ENCODE measurements around the gene ZNF500. TPM values are rescaled to one million over a fixed set of nuclear protein-coding genes. Genes with fewer than 3 reads are reported as not detected.

The ZNF500 gene
- total RNA-seq, 1 donor from 2014 or later, result 17.4 TPM

DNA sequence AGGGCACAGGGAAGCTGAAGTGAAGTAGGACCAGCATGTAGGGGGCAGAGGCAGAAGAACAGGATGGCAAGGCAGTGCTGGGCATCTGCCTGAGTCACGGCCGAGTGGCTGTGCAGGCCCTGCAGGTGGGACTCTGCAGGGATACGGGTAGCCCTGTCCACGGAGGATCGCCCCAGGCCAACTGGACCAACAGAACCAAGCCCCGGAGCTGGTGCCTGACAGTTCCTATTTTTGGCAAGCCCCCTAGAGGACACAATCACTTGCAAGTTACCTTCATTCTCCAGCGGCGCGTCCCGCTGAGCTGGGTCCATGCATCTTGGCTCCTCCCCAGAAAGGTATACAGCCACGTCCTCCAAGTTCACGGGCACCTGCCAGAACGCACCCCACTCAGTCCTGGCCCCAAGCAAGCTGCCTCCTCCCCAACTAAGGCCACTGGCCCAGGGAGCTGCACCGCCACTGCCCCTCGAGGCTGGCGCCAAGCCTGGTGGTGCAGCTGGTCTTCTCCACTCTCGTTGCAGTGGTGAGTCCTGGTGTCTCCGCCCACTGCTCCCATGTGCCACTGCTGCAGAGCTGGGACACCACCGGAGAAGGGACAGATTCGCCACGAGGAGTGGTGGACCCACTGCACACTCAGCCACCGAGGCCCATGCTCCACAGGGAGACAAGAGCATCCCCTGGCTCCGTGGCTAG lies 6.6 kb downstream of the ZNF500 start:
- Mint-ChIP-seq H3K36me3 (ENCODE audit: low read depth) (peaks cover 24% of the 10 kb centered on the region), H3K27me3 (ENCODE audit: insufficient read depth) (no peaks in the 10 kb centered on the region), H3K9me3 (no peaks in the 10 kb centered on the region), H3K4me3 (no peak overlapping the region), H3K27ac (no peak overlapping the region), H3K4me1 (ENCODE audit: low read depth) (no peaks in the 10 kb centered on the region)
- DNase-seq (ENCODE audit: low spot score), result no peak
- intact Hi-C loops (cut with micrococcal nuclease), result no loop called here

DNA sequence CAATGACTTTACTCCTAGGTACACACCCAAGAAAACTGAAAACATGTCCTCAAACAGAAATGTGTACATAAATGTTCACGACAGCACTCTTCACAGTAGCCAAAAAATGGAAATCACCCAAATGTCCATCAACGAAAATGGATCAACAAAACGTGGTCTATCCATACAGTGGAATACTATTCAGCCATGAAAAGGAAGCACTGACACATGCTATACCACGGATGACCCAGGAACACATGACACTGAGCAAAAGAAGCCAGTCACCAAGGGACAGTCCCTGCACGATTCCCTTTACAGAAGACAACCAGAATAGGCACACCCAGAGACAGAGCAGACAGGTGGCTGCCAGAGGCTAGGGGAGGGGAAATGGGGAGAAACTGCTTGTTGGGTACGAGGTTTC lies 11.3 kb downstream of the ZNF500 start:
- no peak for DNase-seq (ENCODE audit: low spot score)
- no peaks in the 10 kb centered on the region for H3K27me3 Mint-ChIP-seq (ENCODE audit: insufficient read depth)
- H3K36me3 Mint-ChIP-seq (ENCODE audit: low read depth), result peaks cover 30% of the 10 kb centered on the region

DNA sequence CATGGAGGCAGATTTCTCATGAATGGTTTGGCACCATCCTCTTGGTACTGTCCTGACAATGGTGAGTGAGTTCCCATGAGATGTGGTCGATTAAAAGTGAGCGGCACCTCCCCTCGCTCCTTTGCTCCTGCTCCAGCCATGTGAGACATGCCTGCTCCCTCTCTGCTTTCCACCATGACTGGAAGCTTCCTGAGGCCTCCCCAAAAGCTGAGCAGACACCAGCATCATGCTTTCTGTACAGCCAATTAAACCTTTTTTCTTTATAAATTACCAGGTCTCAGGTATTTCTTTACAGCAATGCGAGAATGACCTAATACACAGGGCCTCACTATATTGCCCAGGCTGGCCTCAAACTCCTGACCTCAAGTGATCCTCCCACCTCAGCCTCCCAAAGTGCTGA lies 12.1 kb downstream of the ZNF500 start:
- intact Hi-C loops (cut with micrococcal nuclease), result no loop called here
- H3K4me1 Mint-ChIP-seq (ENCODE audit: low read depth), result no peaks in the 10 kb centered on the region
- no peaks in the 10 kb centered on the region for H3K27me3 Mint-ChIP-seq (ENCODE audit: insufficient read depth)
- peaks cover 26% of the 10 kb centered on the region for H3K36me3 Mint-ChIP-seq (ENCODE audit: low read depth)
- DNase-seq (ENCODE audit: low spot score), result no peak
- no peak overlapping the region for H3K4me3 Mint-ChIP-seq
- H3K9me3 Mint-ChIP-seq, result no peaks in the 10 kb centered on the region
- no peak overlapping the region for H3K27ac Mint-ChIP-seq

More for the DNA sequence above, 11.3 kb downstream of the ZNF500 start:
- H3K27ac Mint-ChIP-seq, result no peak overlapping the region
- no peak overlapping the region for H3K4me3 Mint-ChIP-seq
- no peaks in the 10 kb centered on the region for H3K9me3 Mint-ChIP-seq
- intact Hi-C loops (cut with micrococcal nuclease), result no loop called here
- H3K4me1 Mint-ChIP-seq (ENCODE audit: low read depth), result no peaks in the 10 kb centered on the region

GRCh38 chr16:4753227-4753626 lies 13.7 kb downstream of the ZNF500 start:
- Mint-ChIP-seq H3K36me3 (ENCODE audit: low read depth) (peaks cover 17% of the 10 kb centered on the region), H3K4me3 (no peak overlapping the region), H3K4me1 (ENCODE audit: low read depth) (peaks cover 4% of the 10 kb centered on the region), H3K27me3 (ENCODE audit: insufficient read depth) (no peaks in the 10 kb centered on the region), H3K27ac (no peak overlapping the region), H3K9me3 (no peaks in the 10 kb centered on the region)
- no peak for DNase-seq (ENCODE audit: low spot score)
- intact Hi-C loops (cut with micrococcal nuclease), result no loop called here

GRCh38 chr16:4752351-4753100 lies 14.4 kb downstream of the ZNF500 start:
- no peak overlapping the region for H3K27ac Mint-ChIP-seq
- peaks cover 11% of the 10 kb centered on the region for H3K4me1 Mint-ChIP-seq (ENCODE audit: low read depth)
- H3K4me3 Mint-ChIP-seq, result no peak overlapping the region
- H3K36me3 Mint-ChIP-seq (ENCODE audit: low read depth), result peaks cover 17% of the 10 kb centered on the region
- H3K27me3 Mint-ChIP-seq (ENCODE audit: insufficient read depth), result no peaks in the 10 kb centered on the region
- no peak for DNase-seq (ENCODE audit: low spot score)
- intact Hi-C loops (cut with micrococcal nuclease), result no loop called here
- no peaks in the 10 kb centered on the region for H3K9me3 Mint-ChIP-seq

DNA sequence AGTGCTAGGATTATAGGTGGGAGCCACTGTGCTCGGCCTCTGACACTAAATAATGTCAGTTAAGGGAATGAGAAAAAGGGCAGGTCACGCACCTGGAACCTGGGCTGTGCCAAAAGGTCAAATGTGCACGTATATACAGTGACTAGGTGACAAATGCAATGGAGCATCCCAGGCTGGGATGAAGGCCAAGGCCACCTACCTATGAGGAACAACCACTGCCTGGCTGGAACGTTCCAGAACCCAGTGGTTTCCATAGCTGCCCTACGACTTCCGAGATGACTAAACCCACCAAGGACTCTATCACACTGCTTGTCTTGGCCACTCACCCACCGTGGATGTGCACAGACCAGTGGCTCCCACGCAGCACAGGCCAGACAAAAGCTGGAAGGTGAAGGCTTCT lies 16.1 kb downstream of the ZNF500 start:
- H3K36me3 Mint-ChIP-seq (ENCODE audit: low read depth), result peaks cover 14% of the 10 kb centered on the region
- DNase-seq (ENCODE audit: low spot score), result no peak
- no peaks in the 10 kb centered on the region for H3K9me3 Mint-ChIP-seq
- H3K27ac Mint-ChIP-seq, result no peak overlapping the region
- H3K4me3 Mint-ChIP-seq, result no peak overlapping the region
- intact Hi-C loops (cut with micrococcal nuclease), result no loop called here
- H3K27me3 Mint-ChIP-seq (ENCODE audit: insufficient read depth), result no peaks in the 10 kb centered on the region
- peaks cover 12% of the 10 kb centered on the region for H3K4me1 Mint-ChIP-seq (ENCODE audit: low read depth)

- H3K4me3 Mint-ChIP-seq, result no peak overlapping the region
- peaks cover 4% of the 10 kb centered on the region for H3K36me3 Mint-ChIP-seq (ENCODE audit: low read depth)
- intact Hi-C loops (cut with micrococcal nuclease), result no loop called here
- H3K4me1 Mint-ChIP-seq (ENCODE audit: low read depth), result peaks cover 12% of the 10 kb centered on the region
- H3K27ac Mint-ChIP-seq, result no peak overlapping the region
- H3K27me3 Mint-ChIP-seq (ENCODE audit: insufficient read depth), result no peaks in the 10 kb centered on the region
- no peaks in the 10 kb centered on the region for H3K9me3 Mint-ChIP-seq
- no peak for DNase-seq (ENCODE audit: low spot score)
Observed at GRCh38 chr16:4749700-4750257, 17.2 kb downstream of the ZNF500 start.

- Mint-ChIP-seq H3K27ac (peak overlapping the region; percentile 58), H3K36me3 (ENCODE audit: low read depth) (peaks cover 2% of the 10 kb centered on the region), H3K27me3 (ENCODE audit: insufficient read depth) (no peaks in the 10 kb centered on the region), H3K4me3 (no peak overlapping the region), H3K4me1 (ENCODE audit: low read depth) (peaks cover 12% of the 10 kb centered on the region), H3K9me3 (no peaks in the 10 kb centered on the region)
- intact Hi-C loops (cut with micrococcal nuclease), result no loop called here
- DNase-seq (ENCODE audit: low spot score), result no peak
Observed at GRCh38 chr16:4748682-4749411, 18.1 kb downstream of the ZNF500 start.

DNA sequence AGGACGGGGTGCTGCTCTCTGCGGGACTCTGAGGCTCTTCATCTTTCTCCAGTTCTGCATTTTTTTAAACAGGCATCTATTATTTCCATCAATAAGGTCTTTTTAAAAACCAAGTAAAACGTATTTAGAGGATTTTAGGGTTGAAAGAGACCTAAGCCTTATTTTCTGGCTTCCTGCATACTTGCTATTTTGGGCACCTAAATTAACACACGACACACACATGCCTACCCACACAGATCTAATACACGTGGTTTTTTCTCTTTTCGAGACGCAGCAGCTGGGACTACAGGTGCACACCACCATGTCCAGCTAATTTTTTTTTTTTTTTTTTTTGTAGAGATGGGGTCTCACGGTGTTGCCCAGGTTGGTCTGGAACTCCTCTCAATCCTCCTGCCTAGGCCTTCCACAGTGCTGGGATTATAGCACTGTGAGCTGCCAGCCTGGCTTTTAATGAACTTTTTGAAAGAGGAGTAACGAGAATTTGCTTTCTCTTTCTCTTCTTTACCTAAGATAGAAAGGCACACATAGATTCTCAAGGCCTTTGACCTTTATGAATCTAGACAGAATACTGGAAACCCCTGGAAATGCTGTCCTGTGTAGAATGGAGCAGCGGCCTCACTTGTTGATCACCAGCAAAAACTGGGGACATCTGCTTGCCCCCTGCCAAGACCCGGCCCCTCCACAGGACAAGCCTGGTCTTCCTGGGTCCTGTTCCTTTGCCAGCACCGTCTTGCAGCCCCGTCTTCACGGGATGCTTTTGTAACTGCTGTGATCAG lies 18.9 kb downstream of the ZNF500 start:
- H3K27me3 Mint-ChIP-seq (ENCODE audit: insufficient read depth), result no peaks in the 10 kb centered on the region
- H3K27ac Mint-ChIP-seq, result peak overlapping the region; percentile 1

DNA sequence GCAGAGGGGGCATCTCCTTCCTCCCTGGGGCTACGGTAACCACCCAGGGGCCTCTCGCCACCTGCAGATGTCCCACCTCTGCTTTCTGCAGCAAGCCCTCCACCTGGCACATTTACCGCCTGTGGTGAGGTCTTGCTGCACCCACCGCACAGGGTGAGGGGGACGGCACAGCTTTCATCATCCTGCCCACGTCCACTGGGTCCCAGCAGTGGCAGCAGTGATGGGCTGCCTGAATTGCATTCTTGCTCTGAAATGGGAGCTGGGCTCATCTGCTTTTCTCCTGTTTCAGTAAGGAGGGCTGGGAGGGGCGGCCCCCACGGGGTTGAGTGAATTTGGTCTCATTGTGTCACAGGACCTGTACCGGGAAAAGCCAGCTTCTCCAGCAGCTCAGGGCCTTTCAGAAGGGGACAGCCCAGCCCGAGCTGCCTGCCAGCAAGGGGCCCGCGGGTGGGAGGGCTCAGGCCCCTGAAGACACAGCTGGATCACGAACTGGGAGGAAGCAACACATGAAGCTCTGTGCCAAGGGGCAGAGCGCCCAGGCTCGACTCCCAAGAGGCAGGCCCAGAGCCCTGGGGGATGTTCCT lies 19.9 kb downstream of the ZNF500 start:
- Mint-ChIP-seq H3K36me3 (ENCODE audit: low read depth) (no peaks in the 10 kb centered on the region), H3K9me3 (no peaks in the 10 kb centered on the region), H3K27me3 (ENCODE audit: insufficient read depth) (no peaks in the 10 kb centered on the region), H3K4me3 (no peak overlapping the region), H3K4me1 (ENCODE audit: low read depth) (peaks cover 22% of the 10 kb centered on the region), H3K27ac (no peak overlapping the region)
- intact Hi-C loops (cut with micrococcal nuclease), result no loop called here
- DNase-seq (ENCODE audit: low spot score), result no peak

More for the DNA sequence above, 18.9 kb downstream of the ZNF500 start:
- intact Hi-C loops (cut with micrococcal nuclease), result no loop called here
- Mint-ChIP-seq H3K4me1 (ENCODE audit: low read depth) (peaks cover 17% of the 10 kb centered on the region), H3K4me3 (no peak overlapping the region), H3K9me3 (no peaks in the 10 kb centered on the region), H3K36me3 (ENCODE audit: low read depth) (peaks cover under 1% of the 10 kb centered on the region)
- DNase-seq (ENCODE audit: low spot score), result no peak

DNA sequence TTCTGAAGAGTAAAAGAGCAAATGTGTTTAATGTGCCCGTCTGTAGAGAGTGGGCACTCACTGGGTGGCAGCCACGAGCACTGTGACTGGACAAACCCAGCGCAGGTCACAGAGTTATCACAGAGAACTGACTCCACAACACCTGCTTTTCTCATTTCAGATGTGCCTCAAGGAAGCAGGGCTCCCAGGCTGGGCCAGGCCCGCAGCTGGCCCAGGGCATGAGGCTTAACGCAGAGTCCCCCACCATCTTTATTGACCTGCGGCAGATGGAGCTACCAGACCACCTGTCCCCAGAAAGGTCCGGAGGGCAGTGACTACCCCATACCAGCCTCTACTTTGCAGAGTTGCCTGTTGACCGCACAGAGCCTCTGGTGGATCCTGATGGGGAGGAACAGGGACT lies 20.7 kb downstream of the ZNF500 start:
- intact Hi-C loops (cut with micrococcal nuclease), result no loop called here
- Mint-ChIP-seq H3K36me3 (ENCODE audit: low read depth) (no peaks in the 10 kb centered on the region), H3K4me3 (no peak overlapping the region), H3K4me1 (ENCODE audit: low read depth) (peaks cover 22% of the 10 kb centered on the region), H3K9me3 (no peaks in the 10 kb centered on the region), H3K27me3 (ENCODE audit: insufficient read depth) (no peaks in the 10 kb centered on the region), H3K27ac (no peak overlapping the region)
- DNase-seq (ENCODE audit: low spot score), result no peak

DNA sequence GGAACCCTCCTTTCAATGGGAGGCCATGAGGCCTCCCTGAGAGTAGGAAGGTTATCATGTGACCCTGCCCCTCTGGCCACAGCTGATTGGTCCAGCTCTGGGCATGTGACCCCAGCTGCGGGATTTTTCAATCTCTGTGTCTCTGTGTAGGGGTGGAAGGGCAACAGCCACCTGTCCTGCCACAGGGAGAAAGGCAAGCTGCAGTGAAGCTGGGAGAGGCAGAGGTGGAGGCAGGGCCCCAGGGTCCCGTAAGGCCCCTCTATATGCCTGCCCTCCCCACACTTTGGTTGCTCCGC lies 21.7 kb downstream of the ZNF500 start:
- no peaks in the 10 kb centered on the region for H3K36me3 Mint-ChIP-seq (ENCODE audit: low read depth)
- H3K4me1 Mint-ChIP-seq (ENCODE audit: low read depth), result peaks cover 22% of the 10 kb centered on the region
- no peak overlapping the region for H3K27ac Mint-ChIP-seq
- intact Hi-C loops (cut with micrococcal nuclease), result no loop called here
- no peaks in the 10 kb centered on the region for H3K27me3 Mint-ChIP-seq (ENCODE audit: insufficient read depth)
- H3K4me3 Mint-ChIP-seq, result no peak overlapping the region
- no peak for DNase-seq (ENCODE audit: low spot score)
- no peaks in the 10 kb centered on the region for H3K9me3 Mint-ChIP-seq
